ENCODE measurements around the gene RNF186.
"Not testable (repeated sequence)": the region's sequence is repeated elsewhere in the genome, so short reads cannot be mapped to it uniquely, and the experiment has no call there.

RNF186 gene

GRCh38 chr1:19814681-19815503, at the start of gene RNF186:
Gene RNF186 (minus strand): TSS chr1:19815283. CDS start chr1:19815101, 182 bp downstream.
- FAIRE-seq, result no peak
- DNase-seq (ENCODE audit: low spot score), result no peak

DNA sequence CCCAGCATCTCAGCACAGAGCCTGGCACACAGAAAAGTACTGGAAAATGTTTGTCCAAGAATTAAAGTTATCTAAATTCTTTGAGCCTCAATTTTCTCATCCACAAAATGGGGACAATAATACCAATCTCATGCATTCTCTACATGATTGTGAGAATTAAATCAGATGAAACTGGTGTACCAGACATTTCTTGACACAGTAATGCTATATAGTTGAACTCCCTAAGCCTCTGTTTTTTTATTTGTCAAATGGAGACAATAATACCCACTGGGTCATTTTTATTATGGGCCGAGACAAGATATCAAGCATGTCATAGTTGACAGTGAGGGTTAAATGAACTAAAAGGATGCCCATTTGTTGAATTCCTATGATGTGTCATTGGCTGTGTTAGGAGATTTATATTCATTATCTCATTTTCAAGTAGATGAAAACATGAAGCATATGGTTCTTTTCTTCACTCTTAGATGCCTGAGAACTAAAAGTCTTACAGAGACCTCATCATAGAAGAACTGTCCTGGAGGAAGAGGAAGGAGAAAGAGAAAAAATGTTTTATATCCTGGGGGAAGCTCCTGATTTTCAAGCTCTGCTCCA, 49.6 kb upstream of the RNF186 start:
- no peak for FAIRE-seq
- DNase-seq (ENCODE audit: low spot score), result no peak

GRCh38 chr1:19862944-19863343, 47.9 kb upstream of the RNF186 start:
- FAIRE-seq (no peak), DNase-seq (ENCODE audit: low spot score) (no peak)

- DNase-seq (ENCODE audit: low spot score) (no peak), FAIRE-seq (no peak)
These were observed 46.9 kb upstream of the RNF186 start for GRCh38 chr1:19861842-19862530.

GRCh38 chr1:19861034-19861433, 46.0 kb upstream of the RNF186 start:
- FAIRE-seq (no peak), DNase-seq (ENCODE audit: low spot score) (no peak)

GRCh38 chr1:19860418-19860817, 45.3 kb upstream of the RNF186 start:
- FAIRE-seq (no peak), DNase-seq (ENCODE audit: low spot score) (no peak)

GRCh38 chr1:19859876-19860275, 44.8 kb upstream of the RNF186 start:
- no peak for DNase-seq (ENCODE audit: low spot score)
- no peak for FAIRE-seq

DNA sequence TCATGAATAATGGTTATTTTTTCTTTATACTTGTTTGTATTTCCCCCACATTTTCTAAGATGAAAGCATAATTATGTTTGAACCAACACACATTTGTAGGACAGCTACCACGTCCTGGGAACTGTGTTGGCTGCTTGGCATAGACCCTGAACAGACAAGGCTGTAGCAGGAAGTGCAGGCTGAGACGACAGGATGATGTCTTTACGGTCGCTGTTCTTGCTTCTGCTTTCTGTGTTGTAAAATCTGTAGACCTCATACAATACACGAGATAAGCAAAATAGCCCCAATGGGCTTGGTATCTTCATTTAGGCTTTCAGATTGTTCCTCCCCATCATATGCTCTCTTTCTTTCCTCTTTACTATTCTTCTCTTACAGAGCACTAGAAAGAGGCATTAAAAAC, 43.8 kb upstream of the RNF186 start:
- no peak for DNase-seq (ENCODE audit: low spot score)
- FAIRE-seq, result no peak

DNA sequence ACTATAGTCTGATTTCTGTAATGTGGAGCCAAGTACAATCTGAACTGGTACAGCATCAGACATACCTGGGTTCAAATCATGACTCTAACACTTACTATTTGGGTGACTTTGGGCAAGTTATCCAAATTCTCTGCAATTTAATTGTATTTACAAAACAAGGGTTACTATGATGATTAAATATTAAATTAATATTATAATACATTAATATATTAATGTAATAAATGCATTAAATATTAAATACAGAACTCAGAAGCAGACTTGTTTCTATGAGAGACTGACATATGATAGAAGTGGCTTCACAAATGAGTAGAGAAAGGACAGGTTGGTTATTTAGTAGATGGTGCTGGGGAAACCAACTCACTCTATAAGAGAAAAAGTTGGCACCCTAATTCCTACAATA, 39.8 kb upstream of the RNF186 start:
- no peak for FAIRE-seq
- no peak for DNase-seq (ENCODE audit: low spot score)

DNA sequence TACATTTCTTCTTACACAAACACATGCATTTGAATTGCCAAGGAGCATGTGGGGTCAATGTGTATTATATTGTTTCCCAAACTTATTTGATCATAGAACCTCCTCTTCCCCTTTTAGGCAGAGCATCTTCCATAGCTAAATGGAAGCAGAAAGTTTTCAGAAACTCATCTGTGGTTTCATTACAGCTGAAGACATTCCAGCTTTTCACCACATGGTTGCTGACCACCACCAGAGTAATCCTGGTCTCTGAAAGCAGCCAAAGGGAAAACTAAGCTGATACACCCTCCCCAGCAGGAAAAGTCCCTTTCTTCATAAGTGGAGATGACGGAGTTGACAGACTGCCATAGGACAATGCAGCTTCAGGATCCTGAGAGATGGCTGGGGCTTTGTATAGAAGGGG, 37.0 kb upstream of the RNF186 start:
- FAIRE-seq (no peak), DNase-seq (ENCODE audit: low spot score) (no peak)

- FAIRE-seq, result no peak
These were observed 35.1 kb upstream of the RNF186 start for GRCh38 chr1:19850214-19850613.

GRCh38 chr1:19849307-19849706, 34.2 kb upstream of the RNF186 start:
- not testable (repeated sequence) for DNase-seq (ENCODE audit: low spot score); FAIRE-seq

More at GRCh38 chr1:19850214-19850613, 35.1 kb upstream of the RNF186 start:
- no peak for DNase-seq (ENCODE audit: low spot score)

GRCh38 chr1:19847334-19847733, 32.3 kb upstream of the RNF186 start:
- FAIRE-seq; DNase-seq (ENCODE audit: low spot score): not testable (repeated sequence)

DNA sequence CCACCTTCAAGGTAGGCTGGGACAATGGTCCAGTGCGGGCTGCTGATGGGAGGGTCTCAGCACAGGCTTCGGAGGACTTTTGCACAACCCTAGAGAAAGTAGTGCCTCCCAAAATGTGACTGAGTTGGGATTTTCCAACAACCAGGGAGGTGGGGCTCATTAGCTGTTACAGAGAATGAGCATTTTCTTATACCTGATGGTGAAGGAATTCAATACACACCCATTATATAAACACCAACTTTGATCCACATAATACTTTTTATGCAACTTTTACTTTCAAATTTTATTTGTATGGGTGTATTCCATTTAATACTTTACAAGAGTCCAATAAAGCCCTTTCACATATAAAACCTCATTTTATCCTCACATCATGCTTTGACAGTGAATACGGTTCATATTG, 31.3 kb upstream of the RNF186 start:
- FAIRE-seq (no peak), DNase-seq (ENCODE audit: low spot score) (no peak)

GRCh38 chr1:19845555-19845954, 30.5 kb upstream of the RNF186 start:
- FAIRE-seq (no peak), DNase-seq (ENCODE audit: low spot score) (no peak)

- FAIRE-seq (no peak), DNase-seq (ENCODE audit: low spot score) (no peak)
These were observed 29.8 kb upstream of the RNF186 start for GRCh38 chr1:19844731-19845495.

DNA sequence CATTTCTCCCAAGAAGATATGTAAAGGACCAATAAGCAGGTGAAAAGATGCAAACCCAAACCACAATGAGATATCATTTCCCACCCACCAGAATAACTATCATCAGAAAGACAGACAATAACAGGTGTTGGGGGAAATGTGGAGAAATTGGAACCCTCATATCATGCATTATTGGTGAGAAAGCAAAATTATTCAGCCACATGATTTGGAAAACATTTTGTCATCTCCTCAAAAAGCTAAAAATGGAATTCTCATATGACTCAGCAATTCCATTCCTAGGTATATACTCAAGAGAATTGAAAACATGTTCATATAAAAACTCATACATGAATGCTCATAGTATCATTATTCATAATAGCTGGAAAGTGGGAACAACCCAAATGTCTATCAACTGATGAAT, 25.1 kb upstream of the RNF186 start:
- DNase-seq (ENCODE audit: low spot score) (no peak), FAIRE-seq (no peak)

DNA sequence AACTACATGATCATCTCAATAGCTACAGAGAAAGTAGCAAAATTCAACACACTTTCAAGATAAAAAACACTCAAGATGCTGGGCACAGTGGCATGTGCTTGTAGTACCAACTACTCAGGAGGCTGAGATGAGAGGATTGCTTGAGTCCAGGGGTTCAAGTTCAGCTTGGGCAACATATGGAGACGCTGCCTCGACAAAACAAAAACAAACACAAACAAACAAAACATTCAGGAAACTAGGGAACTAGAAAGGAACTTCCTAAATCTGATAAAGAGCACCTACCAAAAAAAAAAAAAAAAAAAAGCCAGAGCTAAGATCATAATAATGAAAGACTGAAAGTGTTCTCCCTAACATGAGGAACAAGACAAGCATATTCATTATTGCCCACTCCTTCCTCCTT, 22.8 kb upstream of the RNF186 start:
- FAIRE-seq (no peak), DNase-seq (ENCODE audit: low spot score) (no peak)

- no peak for DNase-seq (ENCODE audit: low spot score)
- FAIRE-seq, result no peak
These were observed 20.5 kb upstream of the RNF186 start for GRCh38 chr1:19835578-19835977.

DNA sequence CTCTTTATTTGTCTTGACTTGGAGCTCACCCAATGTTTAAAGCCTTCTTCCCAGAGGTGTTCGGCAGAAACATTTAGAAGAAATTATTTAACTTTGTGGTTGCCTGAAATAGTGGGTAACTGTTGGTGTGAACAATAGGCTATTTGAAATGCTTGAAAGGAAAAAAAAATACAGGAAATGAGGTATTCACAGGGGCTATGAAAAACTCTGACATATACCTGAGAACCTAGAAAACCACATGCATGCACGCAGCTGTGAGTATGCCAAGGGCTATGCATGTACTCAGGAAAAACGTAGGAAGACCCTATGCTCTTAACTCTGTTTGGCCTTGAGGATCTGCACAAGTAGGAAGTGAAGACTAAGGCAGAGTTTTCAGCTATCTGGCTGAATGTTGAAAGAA, 16.4 kb upstream of the RNF186 start:
- FAIRE-seq, result no peak
- DNase-seq (ENCODE audit: low spot score), result no peak

GRCh38 chr1:19828546-19828945, 13.5 kb upstream of the RNF186 start:
- FAIRE-seq, result no peak
- DNase-seq (ENCODE audit: low spot score), result no peak

GRCh38 chr1:19825298-19825697, 10.2 kb upstream of the RNF186 start:
- FAIRE-seq, result no peak
- DNase-seq (ENCODE audit: low spot score), result no peak
